ENCODE results near the gene AKR1C8.

DNA sequence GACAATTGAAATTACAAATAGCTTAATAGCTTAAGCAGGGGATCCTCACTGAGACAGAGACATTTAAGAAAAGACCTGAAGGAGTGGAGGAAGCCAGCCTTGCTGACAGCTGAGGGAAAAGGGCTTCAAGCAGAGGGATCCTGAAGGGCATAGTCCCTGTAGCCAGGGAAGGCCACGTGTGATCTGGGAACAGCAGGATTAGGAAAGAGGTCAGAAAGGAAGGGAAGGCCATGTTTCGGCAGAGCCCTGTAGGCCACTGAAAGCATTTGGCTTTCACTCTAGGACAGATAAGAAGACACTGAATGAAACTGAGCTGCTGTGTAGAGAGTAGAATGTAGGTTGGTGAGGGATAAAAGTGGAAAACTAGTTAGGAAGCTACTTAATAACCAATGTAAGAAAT is 3.4 kb upstream of the AKR1C8 start:
- TF ChIP-seq, protein P1, sequence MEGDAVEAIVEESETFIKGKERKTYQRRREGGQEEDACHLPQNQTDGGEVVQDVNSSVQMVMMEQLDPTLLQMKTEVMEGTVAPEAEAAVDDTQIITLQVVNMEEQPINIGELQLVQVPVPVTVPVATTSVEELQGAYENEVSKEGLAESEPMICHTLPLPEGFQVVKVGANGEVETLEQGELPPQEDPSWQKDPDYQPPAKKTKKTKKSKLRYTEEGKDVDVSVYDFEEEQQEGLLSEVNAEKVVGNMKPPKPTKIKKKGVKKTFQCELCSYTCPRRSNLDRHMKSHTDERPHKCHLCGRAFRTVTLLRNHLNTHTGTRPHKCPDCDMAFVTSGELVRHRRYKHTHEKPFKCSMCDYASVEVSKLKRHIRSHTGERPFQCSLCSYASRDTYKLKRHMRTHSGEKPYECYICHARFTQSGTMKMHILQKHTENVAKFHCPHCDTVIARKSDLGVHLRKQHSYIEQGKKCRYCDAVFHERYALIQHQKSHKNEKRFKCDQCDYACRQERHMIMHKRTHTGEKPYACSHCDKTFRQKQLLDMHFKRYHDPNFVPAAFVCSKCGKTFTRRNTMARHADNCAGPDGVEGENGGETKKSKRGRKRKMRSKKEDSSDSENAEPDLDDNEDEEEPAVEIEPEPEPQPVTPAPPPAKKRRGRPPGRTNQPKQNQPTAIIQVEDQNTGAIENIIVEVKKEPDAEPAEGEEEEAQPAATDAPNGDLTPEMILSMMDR (IDR thresholded peaks at IDR 0.05) = no peak
- TF ChIP-seq POLR2A (IDR thresholded peaks at IDR 0.05) = no peak

Data from heart left ventricle (tissue), 13 donors.